Mammary epithelial cell (primary cell): ENCODE results near the gene TBC1D8.

ENCODE experiments used
- EZH2 ChIP-seq: IDR thresholded peaks from 2 replicates; pipeline ENCODE4 v1.6.1; 2012; ENCODE audit warnings: low read length, inconsistent platforms, borderline replicate concordance
- TF ChIP-seq, protein P1 (sequence below), 2 donors: IDR thresholded peaks in 1 of 2; conservative IDR thresholded peaks in 1 of 2; 2 replicates each; pipeline ENCODE4 v1.5.1; 2011 to 2012; ENCODE audit warnings: inconsistent platforms in 2 of 2, low read length in 2 of 2, mild to moderate bottlenecking in 2 of 2, control low read depth in 1 of 2, low read depth in 1 of 2; ENCODE audit not compliant: insufficient read depth in 1 of 2; ENCODE audit errors: extremely low read depth in 1 of 2

DNA sequence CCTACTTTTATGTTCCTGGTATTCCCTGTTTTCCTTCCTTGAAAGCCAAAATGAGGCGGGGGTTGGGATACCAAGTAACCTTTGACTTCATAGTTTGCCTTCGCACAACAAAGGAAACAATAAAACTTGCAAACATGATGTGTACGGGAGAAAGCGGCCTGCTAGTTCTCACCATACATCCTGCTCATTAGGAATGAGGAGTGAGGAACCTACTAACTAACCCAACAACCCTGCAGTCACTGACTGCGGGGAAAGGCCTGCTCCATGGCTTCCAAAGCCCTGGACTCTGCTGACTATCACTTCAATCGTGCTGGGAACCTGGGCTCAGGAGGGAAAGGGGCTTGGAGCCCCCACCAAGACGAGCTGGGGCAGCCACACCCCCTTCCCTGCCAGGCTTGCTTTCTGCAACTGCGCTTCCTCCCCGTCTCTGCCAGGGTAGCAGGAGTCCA lies 124.9 kb downstream of the TBC1D8 start:
- TF ChIP-seq, protein P1, sequence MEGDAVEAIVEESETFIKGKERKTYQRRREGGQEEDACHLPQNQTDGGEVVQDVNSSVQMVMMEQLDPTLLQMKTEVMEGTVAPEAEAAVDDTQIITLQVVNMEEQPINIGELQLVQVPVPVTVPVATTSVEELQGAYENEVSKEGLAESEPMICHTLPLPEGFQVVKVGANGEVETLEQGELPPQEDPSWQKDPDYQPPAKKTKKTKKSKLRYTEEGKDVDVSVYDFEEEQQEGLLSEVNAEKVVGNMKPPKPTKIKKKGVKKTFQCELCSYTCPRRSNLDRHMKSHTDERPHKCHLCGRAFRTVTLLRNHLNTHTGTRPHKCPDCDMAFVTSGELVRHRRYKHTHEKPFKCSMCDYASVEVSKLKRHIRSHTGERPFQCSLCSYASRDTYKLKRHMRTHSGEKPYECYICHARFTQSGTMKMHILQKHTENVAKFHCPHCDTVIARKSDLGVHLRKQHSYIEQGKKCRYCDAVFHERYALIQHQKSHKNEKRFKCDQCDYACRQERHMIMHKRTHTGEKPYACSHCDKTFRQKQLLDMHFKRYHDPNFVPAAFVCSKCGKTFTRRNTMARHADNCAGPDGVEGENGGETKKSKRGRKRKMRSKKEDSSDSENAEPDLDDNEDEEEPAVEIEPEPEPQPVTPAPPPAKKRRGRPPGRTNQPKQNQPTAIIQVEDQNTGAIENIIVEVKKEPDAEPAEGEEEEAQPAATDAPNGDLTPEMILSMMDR (conservative IDR thresholded peaks at IDR 0.05 in 1 of 2, IDR thresholded peaks at IDR 0.05 in 1 of 2; ENCODE audit: extremely low read depth in 1 of 2, insufficient read depth in 1 of 2, low read depth in 1 of 2, low read length in 2 of 2) = no peak
- TF ChIP-seq EZH2 = no peak
